ENCODE results near the gene DDX24. TPM values are rescaled to one million over a fixed set of nuclear protein-coding genes. Genes with fewer than 3 reads are reported as not detected.

Gene DDX24
- total RNA-seq, 1 donor from 2014 or later = 97.3 TPM

DNA sequence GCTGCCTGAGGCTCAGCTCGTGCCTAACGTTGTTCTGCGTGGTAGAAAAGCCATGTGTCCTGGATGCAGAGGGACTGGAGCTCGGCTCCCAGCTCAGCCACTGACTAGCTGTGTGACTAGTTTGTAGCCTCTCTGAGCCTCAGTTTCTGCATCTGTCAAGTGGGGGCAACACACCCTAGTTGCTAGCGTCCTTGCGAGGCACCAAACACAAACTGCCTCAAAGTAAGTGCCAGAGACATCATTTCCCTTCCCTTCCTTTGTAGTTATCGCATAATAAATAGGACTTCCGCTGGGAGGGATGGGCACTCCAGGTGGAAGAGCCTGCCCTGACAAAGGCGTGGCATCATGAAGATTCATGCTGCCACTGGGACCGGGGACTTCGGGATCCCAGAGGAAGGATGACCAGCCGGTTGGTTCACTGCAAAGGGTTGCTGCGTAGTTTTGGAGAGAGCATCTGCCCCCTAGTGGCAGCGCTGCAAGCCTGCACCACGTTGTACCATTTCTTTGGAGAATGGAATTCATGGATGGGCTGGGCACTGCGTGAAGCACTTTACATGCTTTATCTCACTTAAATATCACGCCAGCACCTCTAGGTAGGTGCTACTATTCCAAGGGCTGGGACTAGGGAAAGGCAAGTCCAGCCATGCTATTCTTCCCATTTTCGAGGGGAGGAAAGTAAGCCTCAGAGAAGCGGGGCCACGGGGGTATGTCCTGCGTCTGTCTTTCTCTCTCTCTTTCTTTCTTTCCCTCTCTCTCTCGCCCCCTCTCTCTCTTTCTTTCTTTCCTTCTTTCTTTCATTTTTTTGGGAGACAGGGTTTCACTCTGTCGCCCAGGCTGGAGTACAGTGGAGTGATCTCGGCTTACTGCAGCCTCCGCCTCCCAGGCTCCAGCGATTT lies 79.3 kb downstream of the DDX24 start:
- TF ChIP-seq, protein P1, sequence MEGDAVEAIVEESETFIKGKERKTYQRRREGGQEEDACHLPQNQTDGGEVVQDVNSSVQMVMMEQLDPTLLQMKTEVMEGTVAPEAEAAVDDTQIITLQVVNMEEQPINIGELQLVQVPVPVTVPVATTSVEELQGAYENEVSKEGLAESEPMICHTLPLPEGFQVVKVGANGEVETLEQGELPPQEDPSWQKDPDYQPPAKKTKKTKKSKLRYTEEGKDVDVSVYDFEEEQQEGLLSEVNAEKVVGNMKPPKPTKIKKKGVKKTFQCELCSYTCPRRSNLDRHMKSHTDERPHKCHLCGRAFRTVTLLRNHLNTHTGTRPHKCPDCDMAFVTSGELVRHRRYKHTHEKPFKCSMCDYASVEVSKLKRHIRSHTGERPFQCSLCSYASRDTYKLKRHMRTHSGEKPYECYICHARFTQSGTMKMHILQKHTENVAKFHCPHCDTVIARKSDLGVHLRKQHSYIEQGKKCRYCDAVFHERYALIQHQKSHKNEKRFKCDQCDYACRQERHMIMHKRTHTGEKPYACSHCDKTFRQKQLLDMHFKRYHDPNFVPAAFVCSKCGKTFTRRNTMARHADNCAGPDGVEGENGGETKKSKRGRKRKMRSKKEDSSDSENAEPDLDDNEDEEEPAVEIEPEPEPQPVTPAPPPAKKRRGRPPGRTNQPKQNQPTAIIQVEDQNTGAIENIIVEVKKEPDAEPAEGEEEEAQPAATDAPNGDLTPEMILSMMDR (IDR thresholded peaks at IDR 0.05; ENCODE audit: insufficient read depth, low read length, poor library complexity, severe bottlenecking) = peak; percentile 97
- H3K4me3 ChIP-seq (ENCODE audit: low read depth, low read length) = no peak overlapping the region
- DNase-seq (ENCODE audit: low read depth) = no peak

DNA sequence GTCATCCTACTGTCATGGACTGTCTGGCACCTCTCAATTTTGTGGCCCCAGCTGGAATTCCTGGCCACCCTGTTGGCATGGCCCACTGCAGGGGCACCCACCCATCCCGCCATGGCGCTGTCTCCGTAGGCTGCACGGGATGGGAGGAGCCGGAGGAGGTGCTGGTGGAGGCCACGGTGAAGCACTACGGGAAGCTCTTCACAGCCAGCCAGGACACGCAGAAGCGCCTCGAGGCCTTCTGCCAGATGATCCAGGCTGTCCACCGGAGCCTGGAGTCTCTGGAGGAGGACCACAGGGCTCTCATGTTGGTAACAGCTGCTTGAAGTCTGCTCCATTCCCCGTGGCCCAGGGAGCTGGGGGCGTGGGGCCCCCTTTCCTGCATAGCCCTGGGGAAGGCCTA lies 80.0 kb downstream of the DDX24 start:
- DNase-seq (ENCODE audit: low read depth) = no peak
- H3K27me3 ChIP-seq (ENCODE audit: control insufficient read depth, insufficient read depth, low read length) = peaks cover 7% of the 10 kb centered on the region
- TF ChIP-seq, protein P1 (IDR thresholded peaks at IDR 0.05; ENCODE audit: insufficient read depth, low read length, poor library complexity, severe bottlenecking) = no peak
- H3K4me3 ChIP-seq (ENCODE audit: low read depth, low read length) = no peak overlapping the region
- H3K36me3 ChIP-seq (ENCODE audit: control insufficient read depth, insufficient read depth, low read length) = no peaks in the 10 kb centered on the region

More for the DNA sequence above, 79.3 kb downstream of the DDX24 start:
- H3K27me3 ChIP-seq (ENCODE audit: control insufficient read depth, insufficient read depth, low read length) = peaks cover 7% of the 10 kb centered on the region
- no peaks in the 10 kb centered on the region for H3K36me3 ChIP-seq (ENCODE audit: control insufficient read depth, insufficient read depth, low read length)

DNA sequence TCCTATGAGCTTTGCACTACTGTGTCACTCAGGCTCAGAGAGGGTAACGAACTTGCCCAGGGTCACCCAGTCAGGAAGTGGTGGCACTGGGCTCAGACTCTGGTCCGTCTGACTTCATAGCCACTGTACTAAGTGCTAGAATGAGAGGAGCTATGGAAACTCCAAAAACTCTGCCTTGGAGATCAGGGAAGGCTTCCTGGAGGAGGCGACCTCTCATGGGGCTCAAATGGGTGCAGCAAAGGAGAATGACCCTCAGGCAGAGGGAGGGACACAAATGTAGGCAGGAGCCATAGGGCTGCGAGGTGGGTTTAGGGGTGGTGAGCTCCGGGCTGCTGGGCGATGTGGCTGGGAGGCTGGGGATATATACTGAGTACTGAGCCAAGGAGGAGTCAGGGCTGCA lies 80.7 kb downstream of the DDX24 start:
- Histone ChIP-seq H3K36me3 (ENCODE audit: control insufficient read depth, insufficient read depth, low read length) (no peaks in the 10 kb centered on the region), H3K27me3 (ENCODE audit: control insufficient read depth, insufficient read depth, low read length) (peaks cover 6% of the 10 kb centered on the region), H3K4me3 (ENCODE audit: low read depth, low read length) (no peak overlapping the region)
- TF ChIP-seq, protein P1 (IDR thresholded peaks at IDR 0.05; ENCODE audit: insufficient read depth, low read length, poor library complexity, severe bottlenecking) = no peak
- no peak for DNase-seq (ENCODE audit: low read depth)

DNA sequence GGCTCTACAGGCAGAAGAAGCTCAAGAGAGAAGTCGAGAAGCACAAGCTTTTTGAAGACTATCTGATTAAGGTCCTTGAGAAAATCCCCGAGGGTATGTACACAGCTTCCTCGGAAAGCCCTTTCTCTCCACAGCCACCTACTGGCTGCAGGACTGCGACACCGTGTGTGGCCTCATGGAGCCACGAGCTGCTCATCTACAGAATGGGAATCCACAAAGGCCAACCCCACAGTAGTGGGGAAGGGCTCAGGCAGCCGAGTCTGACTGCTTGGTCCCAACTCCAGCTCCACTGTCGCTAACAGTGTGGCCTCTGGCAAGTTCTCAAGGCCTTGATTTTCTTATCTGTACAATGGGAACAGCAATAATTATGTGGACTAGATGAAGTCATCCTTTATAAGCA lies 81.4 kb downstream of the DDX24 start:
- Histone ChIP-seq H3K4me3 (ENCODE audit: low read depth, low read length) (no peak overlapping the region), H3K36me3 (ENCODE audit: control insufficient read depth, insufficient read depth, low read length) (no peaks in the 10 kb centered on the region), H3K27me3 (ENCODE audit: control insufficient read depth, insufficient read depth, low read length) (peaks cover 4% of the 10 kb centered on the region)
- no peak for DNase-seq (ENCODE audit: low read depth)
- TF ChIP-seq, protein P1 (IDR thresholded peaks at IDR 0.05; ENCODE audit: insufficient read depth, low read length, poor library complexity, severe bottlenecking) = no peak

DNA sequence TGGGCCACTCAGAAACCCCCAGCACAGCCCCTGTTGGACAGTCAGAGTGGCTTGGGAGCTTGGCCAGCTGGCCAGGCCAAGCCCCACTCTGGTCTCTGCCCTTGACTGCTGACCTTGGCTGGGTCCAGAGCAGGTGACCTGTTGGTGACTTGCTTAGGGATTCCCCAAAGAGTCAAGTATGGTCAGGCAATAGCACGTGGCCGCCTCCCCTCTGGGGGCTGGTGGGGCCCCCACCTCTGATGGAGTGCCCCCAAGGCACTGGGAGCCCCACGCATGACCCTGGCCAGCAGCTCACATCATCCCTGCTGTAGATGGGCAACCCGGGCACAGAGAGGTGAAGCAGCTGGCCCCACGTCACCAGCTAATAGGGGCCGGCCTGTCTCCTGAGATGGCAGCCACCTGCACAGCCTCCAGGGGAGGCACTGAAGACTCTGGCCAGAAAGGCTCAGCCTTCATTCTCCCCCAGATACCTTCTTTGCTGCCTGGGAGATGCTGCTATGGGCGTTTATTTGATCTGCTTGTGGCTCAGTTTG lies 82.1 kb downstream of the DDX24 start:
- H3K27me3 ChIP-seq (ENCODE audit: control insufficient read depth, insufficient read depth, low read length) = peaks cover 2% of the 10 kb centered on the region
- DNase-seq (ENCODE audit: low read depth) = no peak
- H3K4me3 ChIP-seq (ENCODE audit: low read depth, low read length) = no peak overlapping the region
- no peaks in the 10 kb centered on the region for H3K36me3 ChIP-seq (ENCODE audit: control insufficient read depth, insufficient read depth, low read length)
- TF ChIP-seq, protein P1 (IDR thresholded peaks at IDR 0.05; ENCODE audit: insufficient read depth, low read length, poor library complexity, severe bottlenecking) = no peak

Other genes starting within 250 kb of the DDX24 start
- gene FAM181A, start 153.9 kb downstream of the DDX24 start, total RNA-seq = not detected in 2 replicates
- gene ASB2, start 104.6 kb downstream of the DDX24 start, total RNA-seq = 7.4 and 8.8 TPM in 2 replicates
- gene CCDC197, start 83.9 kb downstream of the DDX24 start, total RNA-seq = not detected in 2 replicates
- 6.4 and 8.3 TPM in 2 replicates for gene OTUB2, start 54.9 kb downstream of the DDX24 start, total RNA-seq
- gene IFI27L1, start 108 bp upstream of the DDX24 start, total RNA-seq = 21.5 and 24.7 TPM in 2 replicates
- gene IFI27, start 29.5 kb upstream of the DDX24 start, total RNA-seq = under 0.01 and 1.4 TPM in 2 replicates
- 81.0 and 155 TPM in 2 replicates for gene IFI27L2, start 48.4 kb upstream of the DDX24 start, total RNA-seq
- gene PPP4R4, start 93.1 kb upstream of the DDX24 start, total RNA-seq = 0.68 and 2.4 TPM in 2 replicates
- gene SERPINA10, start 212.1 kb upstream of the DDX24 start, total RNA-seq = not detected in 2 replicates
- gene SERPINA6, start 242.1 kb upstream of the DDX24 start, total RNA-seq = 0.07 TPM in 1 of 2 replicates, not detected in the other

Measured in kidney epithelial cell (primary cell).